HG03066 (cell line): Measurements from ENCODE around the gene SP1.
"Not testable (repeated sequence)": the region's sequence is repeated elsewhere in the genome, so short reads cannot be mapped to it uniquely, and the experiment has no call there.

Experiments used
- ATAC-seq: cut with Tn5 transposase; IDR thresholded peaks from one replicate; pipeline ENCODE4 v1.9.1; 2021; ENCODE audit warnings: low read depth; ENCODE audit not compliant: unreplicated experiment

Gene SP1

GRCh38 chr12:53358836-53359419 lies 21.0 kb upstream of the SP1 start:
- ATAC-seq, result no peak

GRCh38 chr12:53361638-53362037 lies 18.3 kb upstream of the SP1 start:
- ATAC-seq, result not testable (repeated sequence)

DNA sequence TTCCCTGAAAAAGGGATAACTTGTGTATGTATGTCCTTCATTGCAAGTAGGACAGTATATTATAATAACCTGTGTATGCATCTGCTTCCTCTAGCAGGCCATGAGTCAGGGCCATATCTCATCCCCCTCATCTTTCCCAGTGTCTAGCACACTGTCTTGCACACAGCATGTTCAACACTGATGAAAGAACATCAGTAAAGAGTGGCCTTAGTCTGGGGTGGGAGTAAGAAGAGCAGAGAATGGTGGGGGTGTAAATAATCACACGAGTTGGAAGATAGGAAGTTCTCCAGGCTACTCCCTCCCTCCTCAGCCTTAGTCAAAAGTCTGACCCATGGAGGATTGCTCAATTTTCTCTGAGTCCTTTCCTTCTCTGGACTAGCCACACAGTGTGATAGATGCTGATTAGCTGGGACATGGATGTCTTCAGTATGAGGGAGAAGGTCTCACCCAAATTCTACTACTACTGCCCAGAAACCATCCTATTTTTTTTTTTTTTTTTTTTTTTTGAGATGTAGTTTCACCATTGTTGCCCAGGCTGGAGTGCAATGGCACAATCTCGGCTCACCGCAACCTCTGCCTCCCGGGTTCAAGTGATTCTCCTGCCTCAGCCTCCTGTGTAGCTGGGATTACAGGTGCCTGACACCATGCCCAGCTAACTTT lies 14.6 kb upstream of the SP1 start:
- no peak for ATAC-seq

DNA sequence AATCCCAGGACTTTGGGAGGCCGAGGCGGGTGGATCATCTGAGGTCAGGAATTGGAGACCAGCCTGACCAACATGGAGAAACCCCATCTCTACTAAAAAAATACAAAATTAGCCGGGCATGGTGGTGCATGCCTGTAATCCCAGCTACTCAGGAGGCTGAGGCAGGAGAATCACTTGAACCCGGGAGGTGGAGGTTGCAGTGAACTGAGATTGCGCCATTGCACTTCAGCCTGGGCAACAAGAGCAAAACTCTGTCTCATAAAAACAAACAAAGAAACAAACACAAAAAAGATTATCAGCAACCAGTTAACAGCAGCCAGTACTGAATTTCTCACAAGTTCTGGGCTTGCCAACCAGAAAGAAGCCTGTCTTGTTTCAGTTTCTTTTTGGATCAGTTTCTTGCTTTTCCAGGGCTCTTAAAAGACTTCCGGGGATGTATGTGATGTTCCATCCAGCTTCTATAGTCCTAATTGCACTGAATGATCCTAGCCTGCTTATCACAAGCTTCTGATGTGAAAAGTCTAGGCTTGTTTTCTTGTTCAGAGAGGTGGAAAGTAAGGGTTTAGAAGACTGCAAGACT lies 6.3 kb upstream of the SP1 start:
- ATAC-seq, result not testable (repeated sequence)

- not testable (repeated sequence) for ATAC-seq
These were observed 5.7 kb upstream of the SP1 start for GRCh38 chr12:53374277-53374676.

GRCh38 chr12:53376747-53377146 lies 3.2 kb upstream of the SP1 start:
- no peak for ATAC-seq

DNA sequence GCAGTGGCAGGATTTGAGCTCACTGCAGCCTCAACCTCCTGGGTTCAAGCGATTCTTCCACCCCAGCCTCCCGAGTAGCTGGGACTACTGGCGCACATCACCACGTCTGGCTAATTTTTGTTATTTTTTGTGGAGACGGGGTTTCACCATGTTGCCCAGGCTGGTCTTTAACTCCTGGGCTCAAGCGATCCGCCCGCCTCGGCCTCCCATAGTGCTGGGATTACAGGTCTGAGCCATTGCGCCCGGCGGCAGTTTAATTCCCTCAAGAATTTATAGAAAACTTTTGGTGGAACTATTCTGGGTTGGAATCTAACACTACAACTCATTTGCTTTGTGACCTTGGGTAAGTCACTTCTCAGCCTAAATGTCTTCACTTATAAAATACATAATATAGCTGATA lies 1.8 kb upstream of the SP1 start:
- ATAC-seq, result no peak

DNA sequence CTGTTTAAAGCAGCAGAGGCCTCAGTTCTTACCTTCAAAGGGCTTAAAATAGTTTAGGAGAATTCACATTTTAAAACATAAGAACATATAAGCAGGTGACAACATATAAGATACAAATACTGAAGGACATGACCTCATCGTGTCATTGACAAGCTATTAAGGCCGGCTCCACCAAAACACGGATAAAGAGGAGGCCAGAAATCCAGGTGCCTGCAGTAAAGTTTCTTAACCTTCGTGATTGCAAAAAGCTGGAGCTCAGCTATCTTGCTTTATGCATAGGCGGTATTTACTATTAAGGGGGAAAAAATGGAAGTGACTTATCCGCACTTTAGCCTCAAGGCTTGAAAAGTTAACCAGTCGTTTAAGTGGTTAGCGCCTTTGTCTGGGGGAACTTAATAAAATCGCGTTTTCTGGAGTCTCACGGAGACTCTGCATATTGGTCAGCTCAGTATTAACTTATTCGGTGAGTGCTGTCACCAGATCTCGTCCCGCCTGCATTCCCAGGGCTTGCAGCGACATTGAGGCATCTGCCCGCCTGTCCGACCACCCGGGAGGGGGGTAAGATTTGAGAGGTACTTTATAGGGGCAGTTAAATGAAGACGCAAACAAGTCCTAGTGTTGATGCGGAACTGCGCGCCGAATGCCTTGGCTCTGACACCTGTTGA lies 1.1 kb upstream of the SP1 start:
- no peak for ATAC-seq

DNA sequence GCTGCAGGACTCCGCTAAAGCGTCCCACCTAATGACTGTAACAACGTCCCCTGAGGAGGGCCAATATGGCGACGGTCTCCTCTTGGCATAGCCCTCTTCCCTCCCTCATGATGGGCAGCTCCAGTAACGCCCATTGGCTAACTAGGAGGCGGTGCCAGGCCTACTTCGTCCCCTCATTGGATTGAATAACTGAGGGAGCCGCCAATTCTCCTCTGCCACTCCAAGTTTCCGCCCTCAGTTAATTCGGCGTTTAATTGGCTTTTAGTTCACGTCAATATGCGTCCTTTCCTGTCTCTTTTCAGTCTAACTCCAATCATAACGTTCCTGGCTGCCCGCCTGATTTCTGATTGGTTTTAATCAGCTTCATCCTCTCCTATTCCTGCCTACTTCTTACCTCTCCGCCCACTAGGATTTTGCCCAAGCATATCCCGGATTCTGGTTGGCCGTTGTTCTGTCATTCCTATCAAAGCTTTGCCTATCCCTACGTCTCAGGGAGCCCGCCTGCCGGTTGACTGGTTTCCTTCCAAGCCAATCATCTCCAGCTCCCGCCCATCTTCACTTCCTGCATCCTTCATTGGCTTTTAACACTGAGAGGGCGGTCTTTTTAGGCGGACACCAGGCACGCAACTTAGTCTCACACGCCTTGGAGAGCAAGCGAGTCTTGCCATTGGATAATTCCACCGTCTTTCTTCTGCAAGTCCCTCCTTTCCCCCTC lies 430 bp upstream of the SP1 start:
- peak; percentile 63 for ATAC-seq

GRCh38 chr12:53380794-53381730 lies 1.1 kb downstream of the SP1 start:
- no peak for ATAC-seq

DNA sequence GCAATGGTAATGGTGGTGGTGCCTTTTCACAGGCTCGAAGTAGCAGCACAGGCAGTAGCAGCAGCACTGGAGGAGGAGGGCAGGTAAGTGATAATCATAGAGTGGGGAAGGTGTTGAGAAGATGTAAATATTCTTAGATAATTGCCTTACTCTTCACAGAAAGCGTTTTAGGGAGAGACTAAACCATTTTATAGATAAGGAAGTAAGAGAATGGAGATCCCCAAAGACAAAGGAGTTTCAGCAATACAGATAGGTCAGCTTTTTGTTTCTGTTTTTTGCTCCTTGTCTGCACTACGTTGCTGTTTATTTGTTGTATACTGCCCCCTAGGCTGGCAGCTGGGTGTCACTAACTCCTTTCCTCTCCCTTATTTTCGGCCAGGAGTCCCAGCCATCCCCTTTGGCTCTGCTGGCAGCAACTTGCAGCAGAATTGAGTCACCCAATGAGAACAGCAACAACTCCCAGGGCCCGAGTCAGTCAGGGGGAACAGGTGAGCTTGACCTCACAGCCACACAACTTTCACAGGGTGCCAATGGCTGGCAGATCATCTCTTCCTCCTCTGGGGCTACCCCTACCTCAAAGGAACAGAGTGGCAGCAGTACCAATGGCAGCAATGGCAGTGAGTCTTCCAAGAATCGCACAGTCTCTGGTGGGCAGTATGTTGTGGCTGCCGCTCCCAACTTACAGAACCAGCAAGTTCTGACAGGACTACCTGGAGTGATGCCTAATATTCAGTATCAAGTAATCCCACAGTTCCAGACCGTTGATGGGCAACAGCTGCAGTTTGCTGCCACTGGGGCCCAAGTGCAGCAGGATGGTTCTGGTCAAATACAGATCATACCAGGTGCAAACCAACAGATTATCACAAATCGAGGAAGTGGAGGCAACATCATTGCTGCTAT lies 2.0 kb downstream of the SP1 start:
- ATAC-seq, result no peak

- no peak for ATAC-seq
These were observed 3.3 kb downstream of the SP1 start for GRCh38 chr12:53383258-53383657.

GRCh38 chr12:53386381-53386780 lies 6.4 kb downstream of the SP1 start:
- ATAC-seq, result not testable (repeated sequence)

DNA sequence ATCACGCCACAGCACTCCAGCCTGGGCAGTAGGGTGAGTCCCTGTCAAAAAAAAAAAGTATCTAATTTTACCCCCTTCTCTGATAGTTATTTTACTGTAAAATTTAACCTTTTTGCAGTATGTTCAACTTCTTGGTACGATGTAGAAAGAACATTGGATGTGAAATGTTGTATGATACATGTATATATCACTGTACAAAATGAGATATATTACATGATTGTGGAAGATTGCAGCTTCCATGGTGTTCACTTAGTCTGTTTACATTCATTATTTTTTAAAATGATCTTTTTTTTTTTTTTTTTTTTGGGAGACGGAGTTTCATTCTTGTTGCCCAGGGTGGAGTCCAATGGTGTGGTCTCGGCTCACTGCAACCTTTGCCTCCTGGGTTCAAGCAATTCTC lies 9.0 kb downstream of the SP1 start:
- no peak for ATAC-seq

DNA sequence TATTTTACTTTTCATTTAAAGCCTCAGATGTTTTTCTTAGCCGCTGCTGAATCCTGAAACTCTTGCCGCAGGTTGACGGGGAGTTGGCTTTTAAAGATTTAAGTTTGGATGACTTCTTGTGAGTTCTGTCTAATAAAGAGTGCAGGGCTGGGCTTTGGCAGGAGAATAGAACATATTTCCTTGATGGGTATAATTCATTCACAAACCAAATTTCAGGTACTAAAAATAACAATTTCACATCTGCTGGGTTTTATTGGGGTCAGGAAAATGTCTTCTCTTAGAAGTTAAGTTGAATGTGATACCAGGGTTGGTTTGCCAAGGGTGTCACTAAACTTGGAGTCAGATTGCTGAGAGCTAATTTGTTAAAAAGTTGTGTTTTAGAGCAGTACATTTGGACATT lies 9.7 kb downstream of the SP1 start:
- ATAC-seq, result no peak

DNA sequence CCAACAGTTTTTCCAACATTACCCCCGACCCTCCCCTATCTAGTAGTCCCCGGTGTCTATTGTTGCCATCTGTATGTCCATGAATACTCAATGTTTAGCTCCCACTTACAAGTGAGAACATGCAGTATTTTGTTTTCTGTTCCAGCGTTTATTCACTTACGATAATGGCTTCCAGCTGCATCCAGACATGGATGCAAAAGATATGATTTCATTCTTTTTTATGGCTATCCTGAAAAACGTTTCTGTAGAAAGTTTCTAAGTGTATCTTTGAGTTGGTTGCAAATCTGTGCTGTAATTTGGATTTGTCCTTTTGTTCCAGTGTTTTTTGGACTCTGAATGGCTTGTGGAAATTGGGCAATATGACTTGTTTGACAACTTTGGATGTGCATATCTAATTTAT lies 11.7 kb downstream of the SP1 start:
- ATAC-seq, result no peak

- ATAC-seq, result no peak
These were observed 19.9 kb downstream of the SP1 start for GRCh38 chr12:53399896-53400295.

DNA sequence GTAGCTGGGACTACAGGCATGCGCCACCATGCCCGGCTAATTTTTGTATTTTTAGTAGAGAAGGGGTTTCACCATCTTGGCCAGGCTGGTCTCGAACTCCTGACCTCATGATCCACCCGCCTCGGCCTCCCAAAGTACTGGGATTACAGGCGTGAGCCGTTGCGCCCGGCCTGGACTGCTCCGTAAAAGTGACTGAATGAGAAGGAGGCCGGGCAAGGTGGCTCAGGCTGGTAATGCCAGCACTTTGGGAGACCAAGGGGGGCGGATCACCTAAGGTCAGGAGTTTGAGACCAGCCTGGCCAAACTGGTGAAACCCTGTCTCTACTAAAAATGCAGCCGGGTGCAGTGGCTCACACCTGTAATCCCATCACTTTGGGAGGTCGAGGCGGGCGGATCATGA lies 22.4 kb downstream of the SP1 start:
- ATAC-seq, result not testable (repeated sequence)

- ATAC-seq, result no peak
These were observed 22.9 kb downstream of the SP1 start for GRCh38 chr12:53402871-53403270.
